Suppressor macrophage treated with lipopolysaccharide for 1 hour (primary cell): ENCODE measurements around the gene KBTBD13.

Experiments used
- DNase-seq, 3 donors: peaks; one replicate each; pipeline ENCODE4 v3.0.0-alpha.2; 2020 to 2022

KBTBD13 gene

GRCh38 chr15:65076486-65077290 is at the start of gene KBTBD13:
TSS of gene KBTBD13 (plus strand) at chr15:65076746. CDS start at chr15:65076816, 70 bp downstream.
- no peak for DNase-seq

GRCh38 chr15:65026756-65027155 is 49.8 kb upstream of the KBTBD13 start:
- DNase-seq = no peak

- peak in 2 of 3 donors; percentile 33 to 35 for DNase-seq
Observed at GRCh38 chr15:65027593-65027992, 49.0 kb upstream of the KBTBD13 start.

- peak in 1 of 3 donors; percentile 8 for DNase-seq
Observed at GRCh38 chr15:65028338-65028737, 48.2 kb upstream of the KBTBD13 start.

GRCh38 chr15:65028921-65029735 is 47.4 kb upstream of the KBTBD13 start, which contains the start of gene MTFMT:
TSS of gene MTFMT (minus strand) at chr15:65029639. CDS start at chr15:65029613, 26 bp downstream.
- DNase-seq = peak; percentile 89 to 96 (median 94)

GRCh38 chr15:65029736-65030208 is 46.8 kb upstream of the KBTBD13 start:
- no peak for DNase-seq

GRCh38 chr15:65032801-65033537 is 43.6 kb upstream of the KBTBD13 start:
- DNase-seq = peak; percentile 72 to 80 (median 74)

- peak; percentile 60 to 65 (median 63) for DNase-seq
Observed at GRCh38 chr15:65033659-65034269, 42.8 kb upstream of the KBTBD13 start.

GRCh38 chr15:65034719-65035118 is 41.8 kb upstream of the KBTBD13 start:
- no peak for DNase-seq

GRCh38 chr15:65037309-65037708 is 39.2 kb upstream of the KBTBD13 start:
- no peak for DNase-seq

- no peak for DNase-seq
Observed at GRCh38 chr15:65038428-65038827, 38.1 kb upstream of the KBTBD13 start.

- no peak for DNase-seq
Observed at GRCh38 chr15:65038836-65039235, 37.7 kb upstream of the KBTBD13 start.

- no peak for DNase-seq
Observed at GRCh38 chr15:65040461-65040860, 36.1 kb upstream of the KBTBD13 start.

- DNase-seq = no peak
Observed at GRCh38 chr15:65041787-65042186, 34.8 kb upstream of the KBTBD13 start.

- no peak for DNase-seq
Observed at GRCh38 chr15:65042776-65043327, 33.7 kb upstream of the KBTBD13 start.

GRCh38 chr15:65044218-65044617 is 32.3 kb upstream of the KBTBD13 start:
- DNase-seq = peak; percentile 78 to 81 (median 81)

GRCh38 chr15:65044724-65045481 is 31.6 kb upstream of the KBTBD13 start, which contains the start of gene SLC51B:
TSS of gene SLC51B (plus strand) at chr15:65045387. CDS start at chr15:65050005, 4,618 bp downstream.
- peak in 1 of 3 donors; percentile 15 for DNase-seq

GRCh38 chr15:65048241-65048640 is 28.3 kb upstream of the KBTBD13 start:
- no peak for DNase-seq

- peak; percentile 94 to 95 (median 94) for DNase-seq
Observed at GRCh38 chr15:65049418-65049840, 27.1 kb upstream of the KBTBD13 start.

- DNase-seq = peak in 1 of 3 donors; percentile 16
Observed at GRCh38 chr15:65050270-65050669, 26.3 kb upstream of the KBTBD13 start.

GRCh38 chr15:65051266-65051665 is 25.3 kb upstream of the KBTBD13 start:
- peak in 1 of 3 donors; percentile 15 for DNase-seq
